OCI-LY3 (cell line): ENCODE measurements around the gene PI4KB.
A peak's percentile ranks its signal among the peaks of the same experiment; 100 is the strongest.

Source experiments
- H2AFZ ChIP-seq: fragments of 200-600, 300-600 bp; shearing (Covaris generic); 2 replicates; pipeline ENCODE4 v1.6.0; 2014; ENCODE audit warnings: antibody characterized with exemption, low read depth, low read length
- H3K27ac ChIP-seq: fragments of 200-600, 300-600 bp; sonication (generic); 2 replicates; pipeline ENCODE4 v1.5.1; 2014; ENCODE audit warnings: mild to moderate bottlenecking, low read length, moderate library complexity, mixed read lengths
- H3K27me3 ChIP-seq: fragments of 200-600, 300-600 bp; sonication (generic); 2 replicates; pipeline ENCODE4 v1.6.1; 2014; ENCODE audit warnings: low read depth, low read length, mixed read lengths
- H3K36me3 ChIP-seq: fragments of 200-600, 300-600 bp; sonication (generic); replicated peaks from 2 replicates; pipeline ENCODE3; 2014; ENCODE audit warnings: low read depth, low read length, mixed read lengths
- H3K4me1 ChIP-seq: fragments of 300-600, 200-600 bp; sonication (generic); 2 replicates; pipeline ENCODE4 v1.6.1; 2014; ENCODE audit warnings: low read length, mixed read lengths
- H3K4me2 ChIP-seq: fragments of 200-600, 300-600 bp; sonication (generic); 2 replicates; pipeline ENCODE4 v1.6.1; 2014; ENCODE audit warnings: low read length, mixed read lengths
- H3K4me3 ChIP-seq: fragments of 300-600, 200-600 bp; sonication (generic); 2 replicates; pipeline ENCODE4 v1.5.1; 2014; ENCODE audit warnings: antibody characterized with exemption, mild to moderate bottlenecking, low read length, moderate library complexity
- H3K79me2 ChIP-seq: fragments of 300-600, 200-600 bp; shearing (Covaris generic); 2 replicates; pipeline ENCODE4 v1.6.1; 2014; ENCODE audit warnings: mild to moderate bottlenecking, low read length, mixed read lengths
- H3K9ac ChIP-seq: fragments of 300-600, 200-600 bp; shearing (Covaris generic); 2 replicates; pipeline ENCODE4 v1.6.0; 2014; ENCODE audit warnings: mild to moderate bottlenecking, low read length, moderate library complexity
- H3K9me3 ChIP-seq: fragments of 200-600, 300-600 bp; shearing (Covaris generic); 2 replicates; pipeline ENCODE4 v1.6.1; 2014; ENCODE audit warnings: low read length, mixed read lengths; ENCODE audit not compliant: insufficient read depth
- H4K20me1 ChIP-seq: fragments of 200-600, 300-600 bp; sonication (generic); 2 replicates; pipeline ENCODE4 v1.6.1; 2016; ENCODE audit warnings: low read length, mixed read lengths; ENCODE audit not compliant: insufficient read depth
- EZH2phosphoT487 ChIP-seq: fragments of 200-600 bp; shearing (Covaris generic); IDR thresholded peaks from 2 replicates; pipeline ENCODE4 v1.6.1; 2018; ENCODE audit warnings: antibody characterized with exemption, mixed run types, low read depth
- TF ChIP-seq, protein P1 (sequence below): fragments of 200-600, 300-600 bp; sonication (generic); IDR thresholded peaks from 2 replicates; pipeline ENCODE4 v1.5.1; 2014; ENCODE audit warnings: antibody characterized with exemption, low read length, low read depth

Gene PI4KB

DNA sequence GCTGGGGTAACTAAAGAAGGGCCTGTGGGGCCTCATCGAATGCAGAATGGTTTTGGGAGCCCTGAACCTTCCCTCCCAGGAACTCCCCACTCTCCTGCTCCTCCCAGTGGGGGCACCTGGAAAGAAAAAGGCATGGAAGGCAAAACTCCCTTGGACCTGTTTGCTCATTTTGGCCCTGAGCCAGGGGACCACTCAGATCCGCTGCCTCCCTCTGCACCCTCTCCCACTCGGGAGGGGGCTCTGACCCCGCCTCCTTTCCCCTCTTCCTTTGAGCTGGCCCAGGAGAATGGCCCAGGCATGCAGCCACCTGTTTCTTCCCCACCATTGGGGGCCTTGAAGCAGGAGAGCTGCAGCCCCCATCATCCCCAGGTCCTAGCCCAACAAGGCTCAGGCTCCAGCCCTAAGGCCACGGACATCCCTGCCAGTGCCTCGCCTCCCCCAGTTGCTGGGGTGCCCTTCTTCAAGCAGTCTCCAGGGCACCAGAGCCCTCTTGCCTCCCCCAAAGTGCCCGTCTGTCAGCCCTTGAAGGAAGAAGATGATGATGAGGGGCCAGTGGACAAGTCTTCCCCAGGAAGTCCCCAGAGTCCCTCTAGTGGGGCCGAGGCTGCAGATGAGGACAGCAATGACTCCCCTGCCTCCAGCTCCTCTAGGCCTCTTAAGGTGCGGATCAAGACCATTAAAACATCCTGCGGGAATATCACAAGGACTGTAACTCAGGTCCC lies 40.4 kb downstream of the PI4KB start:
- no peak overlapping the region for H3K9ac ChIP-seq
- no peak overlapping the region for H2AFZ ChIP-seq
- peaks cover 10% of the 10 kb centered on the region for H3K4me1 ChIP-seq
- TF ChIP-seq, protein P1, sequence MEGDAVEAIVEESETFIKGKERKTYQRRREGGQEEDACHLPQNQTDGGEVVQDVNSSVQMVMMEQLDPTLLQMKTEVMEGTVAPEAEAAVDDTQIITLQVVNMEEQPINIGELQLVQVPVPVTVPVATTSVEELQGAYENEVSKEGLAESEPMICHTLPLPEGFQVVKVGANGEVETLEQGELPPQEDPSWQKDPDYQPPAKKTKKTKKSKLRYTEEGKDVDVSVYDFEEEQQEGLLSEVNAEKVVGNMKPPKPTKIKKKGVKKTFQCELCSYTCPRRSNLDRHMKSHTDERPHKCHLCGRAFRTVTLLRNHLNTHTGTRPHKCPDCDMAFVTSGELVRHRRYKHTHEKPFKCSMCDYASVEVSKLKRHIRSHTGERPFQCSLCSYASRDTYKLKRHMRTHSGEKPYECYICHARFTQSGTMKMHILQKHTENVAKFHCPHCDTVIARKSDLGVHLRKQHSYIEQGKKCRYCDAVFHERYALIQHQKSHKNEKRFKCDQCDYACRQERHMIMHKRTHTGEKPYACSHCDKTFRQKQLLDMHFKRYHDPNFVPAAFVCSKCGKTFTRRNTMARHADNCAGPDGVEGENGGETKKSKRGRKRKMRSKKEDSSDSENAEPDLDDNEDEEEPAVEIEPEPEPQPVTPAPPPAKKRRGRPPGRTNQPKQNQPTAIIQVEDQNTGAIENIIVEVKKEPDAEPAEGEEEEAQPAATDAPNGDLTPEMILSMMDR = no peak
- no peak for TF ChIP-seq EZH2phosphoT487
- H3K9me3 ChIP-seq = no peaks in the 10 kb centered on the region
- H3K27me3 ChIP-seq = no peaks in the 10 kb centered on the region
- H3K36me3 ChIP-seq = peaks cover 58% of the 10 kb centered on the region
- peaks cover 24% of the 10 kb centered on the region for H4K20me1 ChIP-seq
- H3K4me2 ChIP-seq = no peak overlapping the region
- no peak overlapping the region for H3K4me3 ChIP-seq
- no peak overlapping the region for H3K27ac ChIP-seq
- peaks cover 38% of the 10 kb centered on the region for H3K79me2 ChIP-seq

DNA sequence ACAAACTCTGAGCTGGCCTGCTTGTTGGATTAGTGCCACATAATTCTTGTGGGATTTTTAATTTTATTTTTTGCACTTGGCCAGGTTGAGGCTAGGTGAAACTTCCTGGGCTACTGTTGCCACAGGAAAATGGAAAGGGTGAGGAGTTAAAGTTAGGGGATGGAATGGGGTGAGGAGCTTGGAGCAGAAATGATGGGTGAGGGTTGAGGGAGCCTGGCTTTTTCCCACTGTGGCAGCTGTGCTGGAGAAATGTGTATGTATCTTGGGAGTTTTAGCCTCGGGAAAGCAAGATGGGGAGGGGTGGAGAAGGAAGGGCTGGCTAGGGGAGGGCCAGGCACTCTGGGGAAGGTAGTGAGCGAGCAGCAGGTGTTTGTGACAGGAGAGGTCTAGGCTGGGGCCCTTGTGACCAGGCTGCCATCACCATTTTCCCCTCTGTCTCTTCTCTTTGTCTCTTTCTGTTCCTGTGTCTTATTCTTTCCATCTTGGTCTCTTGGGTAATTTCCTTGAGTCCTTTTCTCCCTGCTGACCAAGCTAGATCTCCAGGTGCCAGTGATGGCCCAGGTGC lies 43.1 kb downstream of the PI4KB start:
- H3K27ac ChIP-seq = no peak overlapping the region
- H3K4me3 ChIP-seq = peak overlapping the region; percentile 80
- H4K20me1 ChIP-seq = peaks cover 18% of the 10 kb centered on the region
- H3K36me3 ChIP-seq = peaks cover 36% of the 10 kb centered on the region
- H3K9ac ChIP-seq = peak overlapping the region; percentile 83; the same call in 1 of the 2 replicates
- TF ChIP-seq EZH2phosphoT487 = no peak
- TF ChIP-seq, protein P1 = no peak
- H3K4me2 ChIP-seq = peak overlapping the region; percentile 100
- H3K4me1 ChIP-seq = peaks cover 13% of the 10 kb centered on the region
- H3K79me2 ChIP-seq = peaks cover 38% of the 10 kb centered on the region
- no peaks in the 10 kb centered on the region for H3K27me3 ChIP-seq
- H3K9me3 ChIP-seq = no peaks in the 10 kb centered on the region
- no peak overlapping the region for H2AFZ ChIP-seq

DNA sequence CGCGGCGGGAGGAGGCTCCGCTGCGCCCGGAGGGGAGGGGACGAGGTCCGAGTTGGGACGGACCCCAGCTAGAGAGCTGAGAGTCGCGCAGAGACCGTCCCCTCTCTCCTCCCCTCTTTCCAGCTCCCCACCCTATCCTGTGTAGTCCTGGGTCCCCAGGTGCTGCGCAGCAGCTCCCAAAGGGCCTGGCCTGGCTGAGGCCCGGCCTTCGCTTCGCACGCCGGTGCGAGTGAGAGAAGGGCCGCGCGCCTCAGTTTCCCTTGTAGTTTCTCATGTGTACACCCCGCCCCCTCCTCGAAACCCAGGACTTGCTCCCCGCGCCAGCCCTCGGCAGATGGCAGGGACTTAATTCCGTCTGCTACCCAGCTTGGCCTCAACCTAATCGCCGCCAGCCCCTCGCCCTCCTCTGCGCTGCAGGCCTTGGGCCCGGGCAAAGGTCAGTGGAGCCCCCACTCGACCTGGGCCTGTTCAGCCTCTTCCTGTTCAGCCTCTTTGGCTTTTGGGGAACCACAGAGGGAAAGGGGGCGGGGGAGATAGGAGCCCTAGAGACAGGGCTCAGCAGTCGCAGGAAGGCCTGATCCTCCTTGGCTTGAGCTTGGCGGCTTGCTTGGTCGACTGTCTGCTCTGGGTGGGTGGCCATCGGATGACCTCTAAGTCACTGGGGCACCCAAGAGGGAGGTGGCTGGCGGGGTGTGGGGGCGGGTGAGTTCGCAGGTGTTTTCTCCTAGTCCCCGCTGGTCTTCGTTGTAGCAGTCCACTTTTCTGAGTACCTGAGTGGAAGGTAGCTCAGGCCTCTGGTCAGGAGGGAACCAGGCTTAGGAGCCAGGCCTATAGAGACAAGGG lies 44.1 kb downstream of the PI4KB start:
- Histone ChIP-seq H3K9ac (peak overlapping the region; percentile 83), H3K79me2 (peaks cover 38% of the 10 kb centered on the region), H3K27ac (peak overlapping the region; percentile 86), H3K9me3 (no peaks in the 10 kb centered on the region), H3K4me3 (peak overlapping the region; percentile 80), H4K20me1 (peaks cover 12% of the 10 kb centered on the region; the same call in 1 of the 2 replicates), H3K4me2 (peak overlapping the region; percentile 100), H3K4me1 (peaks cover 13% of the 10 kb centered on the region), H3K36me3 (peaks cover 26% of the 10 kb centered on the region), H2AFZ (0 out of 2 replicates have a peak overlapping the region, but pooled peaks have one; percentile 22), H3K27me3 (no peaks in the 10 kb centered on the region)
- TF ChIP-seq, protein P1 = no peak
- no peak for TF ChIP-seq EZH2phosphoT487
